K562 (cell line): Measurements from ENCODE around the gene RHBG. TPM values are rescaled to one million over a fixed set of nuclear protein-coding genes. Genes with fewer than 3 reads are reported as not detected.

Experiments
- ATAC-seq: fragments of 200-7000 bp; cut with Tn5 transposase; 3 replicates; pipeline ENCODE4 v1.9.1; 2020; ENCODE audit warnings: moderate library complexity
- BruUV-seq: library from RNA; stranded (reverse); fragments of 400-500 nt; replicated peaks from 2 replicates; lab custom pipeline; 2021; lab: Mats Ljungman, UMichigan
- CTCF ChIA-PET: fragments of 300-600 bp; formaldehyde crosslinking; extraction: SDS; loops from one replicate; lab custom pipeline; 2021; ENCODE audit warnings: low intra/inter-chr PET ratio; lab: Yijun Ruan, JAX
- POLR2A ChIA-PET: fragments of 300-600, 350-650 bp; sonication (Branson Sonifier 250); formaldehyde crosslinking; extraction: SDS; loops from one replicate; lab custom pipeline; 2021; ENCODE audit warnings: antibody characterized with exemption, inconsistent platforms; lab: Yijun Ruan, JAX
- DNase-seq, 4 experiments: peaks; one replicate each; pipeline versions ENCODE4 v3.0.0 to v3.0.0-alpha.2; 2011 to 2018; ENCODE audit warnings: low spot score in 3 of 4, mixed read lengths in 3 of 4; ENCODE audit errors: extremely low read depth in 1 of 4
- FAIRE-seq: peaks from 2 replicates; lab custom pipeline; 2011; peaks lifted over from hg19 to GRCh38; lab: Jason Lieb, UNC
- H2AFZ ChIP-seq: 2 replicates; pipeline ENCODE4 v1.6.0; 2011; ENCODE audit warnings: low read depth, low read length, control low read depth, inconsistent platforms
- H3K27ac ChIP-seq: fragments of 200-600 bp; 3 replicates; pipeline ENCODE4 v1.8.0; 2011; ENCODE audit warnings: low read depth, mild to moderate bottlenecking, control low read depth, inconsistent platforms, low read length, moderate library complexity, mixed read lengths; ENCODE audit errors: extremely low read depth
- H3K27me3 ChIP-seq, 2 experiments: fragments of 300-600 bp in 1 of 2; 2 replicates in 1 of 2; 3 replicates in 1 of 2; pipeline versions ENCODE4 v1.6.0 to v1.8.0; 2011; ENCODE audit warnings: inconsistent platforms in 2 of 2, low read length in 2 of 2, mild to moderate bottlenecking in 1 of 2, mixed read lengths in 1 of 2, moderate library complexity in 1 of 2; ENCODE audit not compliant: control insufficient read depth in 2 of 2, insufficient read depth in 2 of 2
- H3K36me3 ChIP-seq: fragments of 300-600 bp; 3 replicates; pipeline ENCODE4 v1.8.0; 2011; ENCODE audit warnings: mild to moderate bottlenecking, low read length, inconsistent platforms; ENCODE audit not compliant: control insufficient read depth, insufficient read depth
- H3K4me1 ChIP-seq, 2 experiments: fragments of 200-600 bp in 1 of 2; replicated peaks in 1 of 2; 2 replicates in 1 of 2; 3 replicates in 1 of 2; pipeline versions ENCODE4 v1.5.1 to v1.8.0; 2011; ENCODE audit warnings: inconsistent platforms in 2 of 2, low read length in 2 of 2, mild to moderate bottlenecking in 1 of 2, mixed read lengths in 1 of 2, moderate library complexity in 1 of 2; ENCODE audit not compliant: control insufficient read depth in 2 of 2, insufficient read depth in 2 of 2
- H3K4me2 ChIP-seq: 2 replicates; pipeline ENCODE4 v1.6.1; 2011; ENCODE audit warnings: low read length, control low read depth, inconsistent platforms, mixed read lengths; ENCODE audit not compliant: insufficient read depth
- H3K4me3 ChIP-seq: fragments of 200-600 bp; sonication (generic), shearing (Covaris generic); 2 replicates; pipeline ENCODE4 v1.5.1; 2016; ENCODE audit warnings: control low read depth, inconsistent platforms
- H3K79me2 ChIP-seq: fragments of 200-600 bp; 3 replicates; pipeline ENCODE4 v1.8.0; 2011; ENCODE audit warnings: low read length, inconsistent platforms; ENCODE audit not compliant: control insufficient read depth, insufficient read depth
- H3K9ac ChIP-seq, 2 experiments: 2 replicates each; pipeline versions ENCODE4 v1.6.0 to v1.6.1; 2011; ENCODE audit warnings: low read depth in 2 of 2, low read length in 2 of 2, control low read depth in 1 of 2, inconsistent platforms in 1 of 2, mild to moderate bottlenecking in 1 of 2, mixed read lengths in 1 of 2; ENCODE audit not compliant: insufficient read depth in 1 of 2
- H3K9me1 ChIP-seq: one replicate; pipeline ENCODE4 v1.6.0; 2011; ENCODE audit warnings: inconsistent platforms, mild to moderate bottlenecking, low read length, moderate library complexity; ENCODE audit not compliant: control insufficient read depth, insufficient read depth
- H3K9me3 ChIP-seq: replicated peaks from 2 replicates; pipeline ENCODE4 v1.5.1; 2011; ENCODE audit warnings: low read depth, low read length, inconsistent platforms; ENCODE audit not compliant: control insufficient read depth, insufficient read depth
- H4K20me1 ChIP-seq: replicated peaks from 2 replicates; pipeline ENCODE4 v1.6.1; 2011; ENCODE audit warnings: low read length, inconsistent platforms, mixed read lengths; ENCODE audit not compliant: control insufficient read depth, insufficient read depth
- BMI1 ChIP-seq: fragments of 150-350 bp; IDR thresholded peaks from 2 replicates; pipeline ENCODE4 v1.6.1; 2014; ENCODE audit warnings: low read length
- DIDO1 ChIP-seq: fragments of 450-650 bp; IDR thresholded peaks from 2 replicates; pipeline ENCODE4 v1.6.1; 2016; ENCODE audit warnings: low read depth, missing biosample characterization, missing genetic modification characterization
- E2F3 ChIP-seq: fragments of 250-450 bp; sonication (Bioruptor Pico); IDR thresholded peaks from 2 replicates; pipeline ENCODE4 v1.4.0; 2020; ENCODE audit warnings: mild to moderate bottlenecking
- KDM1A ChIP-seq, 2 experiments: fragments of 450-650 bp; IDR thresholded peaks; 2 replicates each; pipeline ENCODE4 v1.6.1; 2016; ENCODE audit warnings: mild to moderate bottlenecking in 2 of 2
- NCOA4 ChIP-seq: fragments of 450-650 bp; IDR thresholded peaks from 2 replicates; pipeline ENCODE4 v1.6.1; 2018; ENCODE audit warnings: mild to moderate bottlenecking; ENCODE audit not compliant: partially characterized antibody
- POLR2AphosphoS5 ChIP-seq: IDR thresholded peaks from 2 replicates; pipeline ENCODE4 v1.6.1; 2011; ENCODE audit warnings: mild to moderate bottlenecking, low read depth, low read length, moderate library complexity; ENCODE audit not compliant: control insufficient read depth, insufficient read depth
- RNF2 ChIP-seq: sonication (generic); IDR thresholded peaks from 2 replicates; pipeline ENCODE4 v1.6.1; 2016
- SIX5 ChIP-seq, 2 experiments: IDR thresholded peaks; 2 replicates each; pipeline ENCODE4 v1.6.1; 2011; ENCODE audit warnings: low read length in 2 of 2, borderline replicate concordance in 1 of 2, low read depth in 1 of 2, mild to moderate bottlenecking in 1 of 2, moderate library complexity in 1 of 2; ENCODE audit not compliant: insufficient read depth in 1 of 2
- TEAD1 ChIP-seq, 2 experiments: fragments of 450-650 bp in 1 of 2; sonication (generic) in 1 of 2; formaldehyde crosslinking; IDR thresholded peaks; 2 replicates each; pipeline versions ENCODE4 v1.4.0 to v1.8.0; 2020 to 2022; ENCODE audit warnings: mild to moderate bottlenecking in 2 of 2, missing genetic modification reagents in 1 of 2
- WHSC1 ChIP-seq: IDR thresholded peaks from one replicate; pipeline ENCODE4 v1.6.1; 2012; ENCODE audit warnings: low read length, control low read depth, inconsistent platforms
- ZNF512 ChIP-seq: IDR thresholded peaks from 2 replicates; pipeline ENCODE4 v1.6.1; 2016; ENCODE audit warnings: missing genetic modification characterization, missing compliant biosample characterization
- WGBS: fragments of 100-300 bp; shearing (Covaris generic); methylation state at CpG from one replicate; pipeline ENCODE4 v1.1.6; 2016; ENCODE audit warnings: low coverage, mixed read lengths; ENCODE audit not compliant: insufficient coverage; ENCODE audit errors: missing lambda C conversion rate; 5-methylcytosine and 5-hydroxymethylcytosine counted together
- in situ Hi-C: fragments of 300-500 bp; cut with MboI; formaldehyde crosslinking; loops from 4 replicates; pipeline ENCODE4 v1.15.0; 2018; ENCODE audit warnings: inconsistent platforms, mixed read lengths
- intact Hi-C: fragments of 100-400 bp; cut with micrococcal nuclease; formaldehyde crosslinking; loops from 2 replicates; pipeline ENCODE4 v1.14.2; 2022
- polyA plus RNA-seq, 8 experiments: library from polyadenylated mRNA; depleted of rRNA in 4 of 8; stranded (reverse) in 5 of 8; unstranded in 3 of 8; fragments of >200 nt; fragmentation: Nextera tagmentation in 2 of 8; fragmentation: Illumina TruSeq in 1 of 8; extraction: Ambion mirVana in 2 of 8; extraction: Trizol in 1 of 8; gene quantifications; 2 replicates each; pipeline versions ENCODE4 v1.2.1 to v1.2.3, GENCODE V29; 2011 to 2014; ENCODE audit warnings: inconsistent platforms in 1 of 8, missing spikeins in 1 of 8
- total RNA-seq, 7 experiments: library from RNA; depleted of rRNA in 6 of 7; stranded (reverse); fragments of >200 nt in 6 of 7; fragmentation: Illumina TruSeq in 2 of 7; extraction: Trizol in 2 of 7; gene quantifications; 2 replicates each; pipeline versions ENCODE4 v1.2.1 to v1.2.3, GENCODE V29; 2011 to 2021; ENCODE audit warnings: low replicate concordance in 1 of 7

The RHBG gene
- total and polyA plus RNA-seq, 9 of the 15 experiments (the other 6 are each of a cell fraction or from before 2014, with no cell fraction given): not detected

GRCh38 chr1:156416993-156417392 lies 48.0 kb downstream of the RHBG start:
- no peaks in the 10 kb centered on the region for H3K79me2 ChIP-seq
- no peak overlapping the region for H3K4me3 ChIP-seq
- H3K27ac ChIP-seq: no peak overlapping the region
- peaks cover 12 to 17% of the 10 kb centered on the region in 2 experiments; a peak in 3 of 5 replicates for H3K27me3 ChIP-seq
- in situ Hi-C loops (no loop called here), intact Hi-C loops (no loop called here)
- TF ChIP-seq BMI1: no peak
- TF ChIP-seq SIX5 (IDR thresholded peaks at IDR 0.05; ENCODE audit: borderline replicate concordance in 1 of 2, insufficient read depth in 1 of 2, low read depth in 1 of 2, low read length in 2 of 2): no peak
- no peak for TF ChIP-seq KDM1A (IDR thresholded peaks at IDR 0.05)
- no peak for TF ChIP-seq TEAD1 (CRISPR knock-in tag; IDR thresholded peaks at IDR 0.05)
- TF ChIP-seq ZNF512 (tag): no peak
- no peak for TF ChIP-seq DIDO1 (tag)
- TF ChIP-seq WHSC1: no peak
- TF ChIP-seq E2F3 (CRISPR knock-in tag): no peak
- TF ChIP-seq NCOA4: no peak
- no peak for TF ChIP-seq RNF2
- no peak for TF ChIP-seq POLR2AphosphoS5
- no peak overlapping the region for H3K4me2 ChIP-seq
- POLR2A ChIA-PET: interaction anchor here (0.6 to 0.7 kb wide), 2 partner anchors 8 to 368 kb away, joined by 3 read pairs; no protein-coding TSS in a partner anchor
- 0 out of 2 replicates have a peak, but pooled peaks cover 10% of the 10 kb centered on the region for H4K20me1 ChIP-seq
- no peaks in the 10 kb centered on the region for H3K9me1 ChIP-seq
- DNase-seq (no peak), FAIRE-seq (peak; percentile 48), ATAC-seq (no peak)
- H2AFZ ChIP-seq: no peak overlapping the region
- H3K9me3 ChIP-seq: no peaks in the 10 kb centered on the region
- no TSS peak for BruUV-seq
- H3K36me3 ChIP-seq: no peaks in the 10 kb centered on the region
- CTCF ChIA-PET: no interaction called here
- H3K9ac ChIP-seq: no peak overlapping the region
- H3K4me1 ChIP-seq: peaks cover 15 to 26% of the 10 kb centered on the region in 2 experiments; a peak in 4 of 5 replicates
- 0% methylated on average over 1 of the region's 1 CpG for WGBS
